C4-2B (cell line): ENCODE data around the gene ACOX2.

Source experiments
- H3K27ac ChIP-seq: fragments of 450-650 bp; 2 replicates; pipeline ENCODE4 v1.5.1; 2017
- CTCF ChIP-seq: fragments of 450-650 bp; conservative IDR thresholded peaks from 2 replicates; pipeline ENCODE4 v1.5.1; 2017; ENCODE audit warnings: mild to moderate bottlenecking
- ZFX ChIP-seq: fragments of 450-650 bp; IDR thresholded peaks from 2 replicates; pipeline ENCODE4 v1.6.1; 2017

The ACOX2 gene

GRCh38 chr3:58478781-58479180, 58.2 kb downstream of the ACOX2 start:
- no peak overlapping the region for H3K27ac ChIP-seq
- no peak for TF ChIP-seq ZFX
- no peak for TF ChIP-seq CTCF

- TF ChIP-seq CTCF (no peak), ZFX (no peak)
- no peak overlapping the region for H3K27ac ChIP-seq
Observed at GRCh38 chr3:58474967-58475578, 61.9 kb downstream of the ACOX2 start.

GRCh38 chr3:58474348-58474911, 62.6 kb downstream of the ACOX2 start:
- no peak overlapping the region for H3K27ac ChIP-seq
- no peak for TF ChIP-seq ZFX
- no peak for TF ChIP-seq CTCF

GRCh38 chr3:58473275-58473674, 63.7 kb downstream of the ACOX2 start:
- H3K27ac ChIP-seq, result no peak overlapping the region
- TF ChIP-seq CTCF (no peak), ZFX (no peak)

GRCh38 chr3:58471025-58471887, 65.7 kb downstream of the ACOX2 start:
- TF ChIP-seq CTCF, result no peak
- TF ChIP-seq ZFX, result no peak
- peak overlapping the region; percentile 56 for H3K27ac ChIP-seq

- no peak for TF ChIP-seq ZFX
- peak overlapping the region; percentile 56 for H3K27ac ChIP-seq
Observed at GRCh38 chr3:58470363-58471024, 66.5 kb downstream of the ACOX2 start.

GRCh38 chr3:58469096-58469495, 67.9 kb downstream of the ACOX2 start:
- no peak overlapping the region for H3K27ac ChIP-seq
- TF ChIP-seq ZFX (no peak), CTCF (no peak)
